Progenitor cell of endocrine pancreas (in vitro differentiated cells): Measurements from ENCODE around the gene DSCAML1. TPM values are rescaled to one million over a fixed set of nuclear protein-coding genes. Genes with fewer than 3 reads are reported as not detected.

ENCODE experiments used
- DNase-seq: peaks from one replicate; pipeline ENCODE4 v3.0.0; 2021; ENCODE audit warnings: low spot score; ENCODE audit not compliant: unreplicated experiment
- H3K27ac Mint-ChIP-seq: 2 replicates; pipeline ENCODE4 v1.8.0; 2021; ENCODE audit warnings: mild to moderate bottlenecking, moderate library complexity, mixed read lengths
- H3K27me3 Mint-ChIP-seq: 2 replicates; pipeline ENCODE4 v1.8.0; 2021; ENCODE audit warnings: mixed read lengths
- H3K36me3 Mint-ChIP-seq: 2 replicates; pipeline ENCODE4 v1.8.0; 2022; ENCODE audit warnings: mixed read lengths; ENCODE audit not compliant: insufficient read depth
- H3K4me1 Mint-ChIP-seq: 2 replicates; pipeline ENCODE4 v1.8.0; 2021; ENCODE audit warnings: low read depth, mixed read lengths
- H3K4me3 Mint-ChIP-seq: 2 replicates; pipeline ENCODE4 v1.8.0; 2021; ENCODE audit warnings: low read depth, mild to moderate bottlenecking, moderate library complexity, mixed read lengths
- H3K9me3 Mint-ChIP-seq: 2 replicates; pipeline ENCODE4 v1.8.0; 2021; ENCODE audit warnings: low read depth, mixed read lengths
- total RNA-seq: library from RNA; stranded (reverse); gene quantifications from 2 replicates; pipeline ENCODE4 v1.2.1, GENCODE V29; 2021
- TF ChIP-seq, protein P1 (sequence below): fragments of 200-600 bp; sonication (generic); IDR thresholded peaks from one replicate; pipeline ENCODE4 v1.5.0; 2021; ENCODE audit warnings: antibody characterized with exemption, mild to moderate bottlenecking; ENCODE audit not compliant: unreplicated experiment

The DSCAML1 gene
- total RNA-seq, 1 donor from 2014 or later: 2.7 TPM

DNA sequence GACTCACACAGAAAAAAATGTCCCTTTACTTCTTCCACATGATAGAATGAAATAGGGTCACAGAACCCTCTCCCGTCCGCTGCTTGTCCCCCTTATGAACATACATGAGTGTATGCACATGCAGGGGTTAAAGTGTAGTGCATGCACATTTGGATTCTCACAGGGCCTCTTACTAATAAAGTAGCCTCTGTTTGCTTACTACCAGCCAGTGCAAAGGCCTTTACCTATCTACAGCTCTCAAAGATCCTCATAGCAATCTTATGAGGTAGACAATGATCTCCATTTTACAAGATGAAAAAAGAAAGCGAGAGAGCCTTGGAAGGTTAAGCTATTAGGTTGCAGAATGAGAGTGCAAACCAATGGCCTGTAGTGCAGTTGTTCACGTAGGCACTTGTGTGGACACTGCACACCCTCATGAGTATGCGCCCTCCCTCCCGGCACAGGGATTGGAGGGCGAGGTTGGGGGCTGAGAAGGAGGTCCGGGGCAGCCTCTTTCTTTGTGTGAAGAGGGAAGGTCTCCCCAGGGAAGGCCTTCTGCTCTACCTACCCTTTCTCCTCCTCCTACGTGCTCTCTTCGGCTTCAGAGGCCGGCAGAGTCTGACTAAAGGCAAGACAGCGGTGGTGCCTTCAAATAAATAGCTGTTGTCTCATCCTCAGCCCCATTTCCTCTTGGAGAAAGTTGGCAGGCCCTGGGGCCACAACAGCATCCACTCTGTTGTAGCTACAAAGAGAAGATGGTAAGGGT, 378.1 kb downstream of the DSCAML1 start:
- no peaks in the 10 kb centered on the region for H3K9me3 Mint-ChIP-seq
- DNase-seq: no peak
- H3K36me3 Mint-ChIP-seq: peaks cover under 1% of the 10 kb centered on the region
- no peak overlapping the region for H3K4me3 Mint-ChIP-seq
- no peak overlapping the region for H3K27ac Mint-ChIP-seq
- H3K4me1 Mint-ChIP-seq: peaks cover 2% of the 10 kb centered on the region
- peaks cover 16% of the 10 kb centered on the region for H3K27me3 Mint-ChIP-seq
- TF ChIP-seq, protein P1, sequence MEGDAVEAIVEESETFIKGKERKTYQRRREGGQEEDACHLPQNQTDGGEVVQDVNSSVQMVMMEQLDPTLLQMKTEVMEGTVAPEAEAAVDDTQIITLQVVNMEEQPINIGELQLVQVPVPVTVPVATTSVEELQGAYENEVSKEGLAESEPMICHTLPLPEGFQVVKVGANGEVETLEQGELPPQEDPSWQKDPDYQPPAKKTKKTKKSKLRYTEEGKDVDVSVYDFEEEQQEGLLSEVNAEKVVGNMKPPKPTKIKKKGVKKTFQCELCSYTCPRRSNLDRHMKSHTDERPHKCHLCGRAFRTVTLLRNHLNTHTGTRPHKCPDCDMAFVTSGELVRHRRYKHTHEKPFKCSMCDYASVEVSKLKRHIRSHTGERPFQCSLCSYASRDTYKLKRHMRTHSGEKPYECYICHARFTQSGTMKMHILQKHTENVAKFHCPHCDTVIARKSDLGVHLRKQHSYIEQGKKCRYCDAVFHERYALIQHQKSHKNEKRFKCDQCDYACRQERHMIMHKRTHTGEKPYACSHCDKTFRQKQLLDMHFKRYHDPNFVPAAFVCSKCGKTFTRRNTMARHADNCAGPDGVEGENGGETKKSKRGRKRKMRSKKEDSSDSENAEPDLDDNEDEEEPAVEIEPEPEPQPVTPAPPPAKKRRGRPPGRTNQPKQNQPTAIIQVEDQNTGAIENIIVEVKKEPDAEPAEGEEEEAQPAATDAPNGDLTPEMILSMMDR: no peak

- Mint-ChIP-seq H3K4me3 (no peak overlapping the region), H3K36me3 (peaks cover 5% of the 10 kb centered on the region), H3K4me1 (peaks cover 2% of the 10 kb centered on the region), H3K27me3 (peaks cover 10% of the 10 kb centered on the region), H3K9me3 (no peaks in the 10 kb centered on the region), H3K27ac (no peak overlapping the region)
- TF ChIP-seq, protein P1: no peak
- no peak for DNase-seq
These were observed 379.2 kb downstream of the DSCAML1 start for GRCh38 chr11:117417856-117418255.

DNA sequence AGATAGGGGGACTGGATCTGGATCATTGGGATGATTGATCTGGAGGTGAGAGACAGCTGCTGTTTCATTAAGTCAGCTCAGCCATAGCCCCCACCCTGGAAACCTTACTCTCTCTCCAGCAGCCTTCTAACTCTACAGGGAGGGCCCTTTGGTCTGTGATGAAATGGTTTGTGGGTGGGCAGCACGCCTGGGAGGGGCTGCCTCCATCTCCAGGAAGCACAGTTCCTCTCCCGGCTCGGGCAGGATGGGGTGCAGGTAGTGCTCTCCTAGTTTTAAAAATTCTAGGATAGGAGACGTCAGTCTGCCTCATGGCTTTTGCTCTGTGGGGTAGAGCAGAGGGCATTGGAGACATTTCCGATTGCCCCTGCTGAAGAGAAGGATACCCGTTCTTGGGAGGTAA, 379.7 kb downstream of the DSCAML1 start:
- peaks cover 10% of the 10 kb centered on the region for H3K27me3 Mint-ChIP-seq
- H3K36me3 Mint-ChIP-seq: peaks cover 5% of the 10 kb centered on the region
- DNase-seq: no peak
- TF ChIP-seq, protein P1: no peak
- H3K27ac Mint-ChIP-seq: no peak overlapping the region
- H3K9me3 Mint-ChIP-seq: no peaks in the 10 kb centered on the region
- H3K4me3 Mint-ChIP-seq: no peak overlapping the region
- peaks cover 2% of the 10 kb centered on the region for H3K4me1 Mint-ChIP-seq

- Mint-ChIP-seq H3K9me3 (no peaks in the 10 kb centered on the region), H3K27me3 (peaks cover 6% of the 10 kb centered on the region), H3K4me3 (no peak overlapping the region), H3K4me1 (peaks cover 2% of the 10 kb centered on the region), H3K36me3 (peaks cover 7% of the 10 kb centered on the region), H3K27ac (no peak overlapping the region)
- TF ChIP-seq, protein P1: no peak
- DNase-seq: no peak
These were observed 381.6 kb downstream of the DSCAML1 start for GRCh38 chr11:117415358-117415896.

DNA sequence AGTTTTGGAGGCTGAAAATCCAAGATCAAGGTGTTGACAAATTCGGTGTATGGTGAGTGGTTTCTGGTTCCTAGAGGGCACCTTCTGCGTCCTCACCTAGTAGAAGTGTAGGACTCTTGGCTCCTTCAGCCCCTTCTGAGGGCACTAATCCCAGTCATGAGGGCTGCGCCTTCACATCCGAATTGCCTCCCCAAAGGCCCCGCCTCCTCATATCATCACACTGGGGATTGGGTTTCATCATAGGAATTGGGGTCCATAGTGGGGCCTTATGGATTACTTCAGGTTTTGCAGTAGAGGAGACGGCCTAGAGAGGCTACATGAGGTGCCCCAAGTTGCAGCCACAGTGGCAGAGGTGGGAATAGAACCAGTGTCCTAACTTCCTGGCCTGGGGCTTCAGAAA, 382.3 kb downstream of the DSCAML1 start:
- Mint-ChIP-seq H3K4me3 (no peak overlapping the region), H3K27me3 (peaks cover 6% of the 10 kb centered on the region), H3K27ac (no peak overlapping the region), H3K4me1 (peaks cover 2% of the 10 kb centered on the region), H3K36me3 (peaks cover 7% of the 10 kb centered on the region), H3K9me3 (no peaks in the 10 kb centered on the region)
- TF ChIP-seq, protein P1: no peak
- DNase-seq: no peak
